ENCODE results near the gene DSN1. TPM values are rescaled to one million over a fixed set of nuclear protein-coding genes. Genes with fewer than 3 reads are reported as not detected.

DSN1 gene
- total RNA-seq, 6 experiments from 2014 or later = 8.6 to 15.7 (median 14.0) TPM

GRCh38 chr20:36773107-36773596 lies 411 bp downstream of the DSN1 start:
- H3K36me3 Mint-ChIP-seq (ENCODE audit: low read depth) = peaks cover 4% of the 10 kb centered on the region; the same call in 1 of the 2 replicates
- H3K9me3 Mint-ChIP-seq = no peaks in the 10 kb centered on the region
- H3K4me3 Mint-ChIP-seq = peak overlapping the region; percentile 91
- TF ChIP-seq CTCF (IDR thresholded peaks at IDR 0.05) = no peak
- peaks cover 14% of the 10 kb centered on the region for H3K27me3 Mint-ChIP-seq (ENCODE audit: insufficient read depth)
- no peak for DNase-seq
- peaks cover 57% of the 10 kb centered on the region for H3K4me1 Mint-ChIP-seq (ENCODE audit: low read depth)
- peak overlapping the region; percentile 99 for H3K27ac Mint-ChIP-seq

- peaks cover 57% of the 10 kb centered on the region for H3K4me1 Mint-ChIP-seq (ENCODE audit: low read depth)
- no peaks in the 10 kb centered on the region for H3K9me3 Mint-ChIP-seq
- no peak for DNase-seq
- H3K27me3 Mint-ChIP-seq (ENCODE audit: insufficient read depth) = peaks cover 10% of the 10 kb centered on the region
- no peak overlapping the region for H3K4me3 Mint-ChIP-seq
- H3K27ac Mint-ChIP-seq = peak overlapping the region; percentile 9; the same call in 1 of the 2 replicates
- TF ChIP-seq CTCF (IDR thresholded peaks at IDR 0.05) = no peak
- no peaks in the 10 kb centered on the region; the same call in 1 of the 2 replicates for H3K36me3 Mint-ChIP-seq (ENCODE audit: low read depth)
These were observed 2.9 kb downstream of the DSN1 start for GRCh38 chr20:36770680-36771079.

- H3K9me3 Mint-ChIP-seq = no peaks in the 10 kb centered on the region
- peak overlapping the region; percentile 77 for H3K27ac Mint-ChIP-seq
- DNase-seq = peak; percentile 83
- H3K4me1 Mint-ChIP-seq (ENCODE audit: low read depth) = peaks cover 42% of the 10 kb centered on the region
- H3K36me3 Mint-ChIP-seq (ENCODE audit: low read depth) = no peaks in the 10 kb centered on the region; the same call in 1 of the 2 replicates
- H3K4me3 Mint-ChIP-seq = 0 out of 2 replicates have a peak overlapping the region, but pooled peaks have one; percentile 16
- H3K27me3 Mint-ChIP-seq (ENCODE audit: insufficient read depth) = peaks cover 4% of the 10 kb centered on the region
- no peak for TF ChIP-seq CTCF (IDR thresholded peaks at IDR 0.05)
These were observed 4.7 kb downstream of the DSN1 start for GRCh38 chr20:36768768-36769430.

- no peaks in the 10 kb centered on the region; the same call in none of the 2 replicates for H3K27me3 Mint-ChIP-seq (ENCODE audit: insufficient read depth)
- TF ChIP-seq CTCF (IDR thresholded peaks at IDR 0.05) = no peak
- H3K27ac Mint-ChIP-seq = peak overlapping the region; percentile 22; the same call in 1 of the 2 replicates
- no peaks in the 10 kb centered on the region for H3K9me3 Mint-ChIP-seq
- H3K36me3 Mint-ChIP-seq (ENCODE audit: low read depth) = peaks cover 7% of the 10 kb centered on the region
- no peak for DNase-seq
- no peak overlapping the region for H3K4me3 Mint-ChIP-seq
- H3K4me1 Mint-ChIP-seq (ENCODE audit: low read depth) = no peaks in the 10 kb centered on the region
These were observed 12.4 kb downstream of the DSN1 start for GRCh38 chr20:36761125-36761524.

- DNase-seq = no peak
- Mint-ChIP-seq H3K9me3 (no peaks in the 10 kb centered on the region), H3K4me1 (ENCODE audit: low read depth) (peaks cover under 1% of the 10 kb centered on the region; the same call in 1 of the 2 replicates), H3K4me3 (no peak overlapping the region), H3K36me3 (ENCODE audit: low read depth) (peaks cover 7% of the 10 kb centered on the region), H3K27me3 (ENCODE audit: insufficient read depth) (no peaks in the 10 kb centered on the region; the same call in none of the 2 replicates), H3K27ac (no peak overlapping the region)
- TF ChIP-seq CTCF (IDR thresholded peaks at IDR 0.05) = no peak
These were observed 12.9 kb downstream of the DSN1 start for GRCh38 chr20:36760647-36761046.
